Uterus (tissue), 4 donors: Measurements from ENCODE around the gene RANBP1. TPM values are rescaled to one million over a fixed set of nuclear protein-coding genes. Genes with fewer than 3 reads are reported as not detected.

Experiments used
- DNase-seq, 2 donors: peaks; one replicate each; pipeline ENCODE4 v3.0.0-alpha.2; 2019 to 2020
- H3K27ac ChIP-seq, 2 donors: fragments of 200-600 bp; sonication (generic); 1 replicate in 1 of 2; 2 replicates in 1 of 2; pipeline ENCODE4 v1.5.1; 2016 to 2018
- H3K27me3 ChIP-seq, 2 donors: fragments of 200-600 bp; sonication (generic); one replicate each; pipeline ENCODE4 v1.5.1; 2018 to 2019; ENCODE audit warnings: control low read depth in 1 of 2
- H3K36me3 ChIP-seq, 2 donors: fragments of 200-600 bp; sonication (generic); one replicate each; pipeline ENCODE4 v1.5.1; 2019; ENCODE audit warnings: control low read depth in 1 of 2
- H3K4me1 ChIP-seq, 2 donors: fragments of 200-600 bp; sonication (generic); one replicate each; pipeline ENCODE4 v1.5.1; 2018 to 2019; ENCODE audit warnings: control low read depth in 1 of 2
- H3K4me3 ChIP-seq, 2 donors: fragments of 200-600 bp; sonication (generic); 1 replicate in 1 of 2; 2 replicates in 1 of 2; pipeline ENCODE4 v1.5.1; 2018 to 2019; ENCODE audit warnings: mild to moderate bottlenecking in 1 of 2
- H3K9me3 ChIP-seq, 2 donors: fragments of 200-600 bp; sonication (generic); one replicate each; pipeline ENCODE4 v1.5.1; 2019; ENCODE audit warnings: control low read depth in 1 of 2
- POLR2A ChIP-seq, 2 donors: fragments of 450-650 bp; IDR thresholded peaks; one replicate each; pipeline ENCODE4 v1.6.1; 2016; ENCODE audit warnings: antibody characterized with exemption in 2 of 2, mild to moderate bottlenecking in 1 of 2, moderate library complexity in 1 of 2
- intact Hi-C: fragments of 100-400 bp; cut with DNase I; formaldehyde crosslinking; loops from one replicate; pipeline ENCODE4 v1.15.1; 2023; ENCODE audit warnings: low total_unique reads
- total RNA-seq, 4 donors: library from RNA; depleted of rRNA in 3 of 4; stranded (reverse); fragments of >200 nt in 3 of 4; gene quantifications; one replicate each; pipeline versions ENCODE4 v1.1.0 to v1.2.4, GENCODE V29; 2014 to 2023
- TF ChIP-seq, protein P1 (sequence below), 4 experiments: fragments of 200-600 bp in 2 of 4; fragments of 450-650 bp in 2 of 4; sonication (generic) in 2 of 4; IDR thresholded peaks; one replicate each; pipeline ENCODE4 v1.5.1; 2016 to 2019; ENCODE audit warnings: antibody characterized with exemption in 4 of 4, mild to moderate bottlenecking in 2 of 4, moderate library complexity in 1 of 4
- donor health status: DM: yes; HTN: yes; CAD: no.

The RANBP1 gene
- total RNA-seq, 4 donors from 2014 or later: 57.6 to 233 (median 135) TPM

GRCh38 chr22:20080776-20081654 is 34.9 kb upstream of the RANBP1 start:
- Histone ChIP-seq H3K4me3 (peak overlapping the region; percentile 80 to 87), H3K9me3 (no peaks in the 10 kb centered on the region), H3K27ac (peak overlapping the region; percentile 88 to 89), H3K36me3 (no peaks in the 10 kb centered on the region), H3K27me3 (no peaks in the 10 kb centered on the region), H3K4me1 (peaks cover 0 to 32% of the 10 kb centered on the region in 2 donors)
- TF ChIP-seq, protein P1, sequence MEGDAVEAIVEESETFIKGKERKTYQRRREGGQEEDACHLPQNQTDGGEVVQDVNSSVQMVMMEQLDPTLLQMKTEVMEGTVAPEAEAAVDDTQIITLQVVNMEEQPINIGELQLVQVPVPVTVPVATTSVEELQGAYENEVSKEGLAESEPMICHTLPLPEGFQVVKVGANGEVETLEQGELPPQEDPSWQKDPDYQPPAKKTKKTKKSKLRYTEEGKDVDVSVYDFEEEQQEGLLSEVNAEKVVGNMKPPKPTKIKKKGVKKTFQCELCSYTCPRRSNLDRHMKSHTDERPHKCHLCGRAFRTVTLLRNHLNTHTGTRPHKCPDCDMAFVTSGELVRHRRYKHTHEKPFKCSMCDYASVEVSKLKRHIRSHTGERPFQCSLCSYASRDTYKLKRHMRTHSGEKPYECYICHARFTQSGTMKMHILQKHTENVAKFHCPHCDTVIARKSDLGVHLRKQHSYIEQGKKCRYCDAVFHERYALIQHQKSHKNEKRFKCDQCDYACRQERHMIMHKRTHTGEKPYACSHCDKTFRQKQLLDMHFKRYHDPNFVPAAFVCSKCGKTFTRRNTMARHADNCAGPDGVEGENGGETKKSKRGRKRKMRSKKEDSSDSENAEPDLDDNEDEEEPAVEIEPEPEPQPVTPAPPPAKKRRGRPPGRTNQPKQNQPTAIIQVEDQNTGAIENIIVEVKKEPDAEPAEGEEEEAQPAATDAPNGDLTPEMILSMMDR (IDR thresholded peaks at IDR 0.05): no peak
- no peak for TF ChIP-seq POLR2A (IDR thresholded peaks at IDR 0.05)
- intact Hi-C loops: no loop called here
- no peak for DNase-seq

DNA sequence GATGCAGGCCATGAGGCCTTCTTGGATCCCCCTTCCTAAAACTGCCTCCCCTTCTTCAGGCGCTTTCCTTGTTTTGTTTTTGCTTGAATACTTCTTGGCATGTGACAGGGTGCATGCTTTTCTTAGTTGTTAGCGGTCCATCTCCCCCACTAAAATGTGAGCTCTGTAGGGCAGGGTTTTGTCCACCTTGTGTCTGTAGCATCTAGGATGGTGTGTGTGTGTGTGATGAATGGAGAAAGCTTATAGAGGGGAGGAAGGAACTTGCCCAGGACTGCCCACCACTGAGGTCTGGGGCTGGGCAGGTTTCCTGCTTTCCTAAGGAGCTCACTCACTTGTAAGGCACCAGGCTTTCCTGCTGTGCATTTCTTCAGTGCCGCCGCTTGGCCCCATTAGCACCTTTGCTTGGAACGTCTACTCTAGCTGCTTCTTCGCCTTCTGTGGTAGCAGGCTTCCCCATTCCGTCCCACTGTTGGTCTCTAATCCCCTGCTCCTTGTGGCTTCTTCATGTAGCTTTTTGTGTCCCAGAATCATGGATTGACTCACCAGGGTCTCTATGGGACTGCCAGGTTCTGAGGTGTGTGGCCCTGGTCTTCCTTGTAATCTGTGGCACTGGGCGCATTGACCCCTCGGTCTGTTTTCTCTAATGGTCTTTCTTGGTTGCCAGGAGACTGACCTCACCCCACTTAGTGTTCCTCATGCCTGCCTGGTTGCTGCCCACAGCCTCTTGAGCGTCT is 32.6 kb upstream of the RANBP1 start:
- no peaks in the 10 kb centered on the region for H3K36me3 ChIP-seq
- no peak for DNase-seq
- H3K9me3 ChIP-seq: no peaks in the 10 kb centered on the region
- no peak overlapping the region for H3K27ac ChIP-seq
- intact Hi-C loops: no loop called here
- TF ChIP-seq, protein P1 (IDR thresholded peaks at IDR 0.05): no peak
- no peak for TF ChIP-seq POLR2A (IDR thresholded peaks at IDR 0.05)
- no peaks in the 10 kb centered on the region for H3K27me3 ChIP-seq
- no peak overlapping the region for H3K4me3 ChIP-seq
- H3K4me1 ChIP-seq: peaks cover 0 to 32% of the 10 kb centered on the region in 2 donors

DNA sequence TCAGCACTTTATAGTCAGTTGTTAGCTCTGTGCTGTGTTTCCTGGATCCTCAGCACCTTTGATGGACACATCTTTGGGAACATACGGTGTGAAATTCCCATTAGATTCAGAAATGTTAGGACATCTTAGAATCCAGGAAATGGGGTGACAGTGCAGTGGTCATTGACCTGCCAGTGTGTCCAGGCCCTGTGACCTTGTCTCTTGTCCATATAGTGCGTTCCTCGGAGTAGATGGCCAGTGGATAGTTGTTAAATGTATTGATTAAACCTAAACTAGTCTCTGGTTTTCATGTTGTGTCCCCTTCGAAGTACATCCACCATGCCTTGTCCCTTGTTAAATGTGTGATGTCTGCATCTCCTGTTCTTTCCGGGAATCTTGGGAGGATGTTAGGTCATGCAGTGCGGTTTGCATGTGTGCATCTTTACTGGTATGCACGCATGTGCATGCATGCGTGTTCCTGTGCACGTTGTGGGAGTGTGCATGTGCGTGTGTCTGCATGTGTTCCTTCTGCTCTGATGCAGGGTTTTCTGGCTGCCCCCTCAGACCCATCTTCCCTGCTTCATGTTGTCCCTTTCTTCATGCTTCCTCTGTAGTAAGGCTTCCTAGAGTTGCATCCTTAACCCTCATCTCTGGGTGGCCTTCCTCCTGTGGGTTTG is 31.9 kb upstream of the RANBP1 start:
- TF ChIP-seq, protein P1 (IDR thresholded peaks at IDR 0.05): no peak
- no peak for TF ChIP-seq POLR2A (IDR thresholded peaks at IDR 0.05)
- no peaks in the 10 kb centered on the region for H3K27me3 ChIP-seq
- no peak overlapping the region for H3K27ac ChIP-seq
- no peak for DNase-seq
- intact Hi-C loops: no loop called here
- H3K4me3 ChIP-seq: no peak overlapping the region
- no peaks in the 10 kb centered on the region for H3K9me3 ChIP-seq
- no peaks in the 10 kb centered on the region for H3K36me3 ChIP-seq
- peaks cover 0 to 32% of the 10 kb centered on the region in 2 donors for H3K4me1 ChIP-seq

- Histone ChIP-seq H3K4me3 (no peak overlapping the region), H3K36me3 (no peaks in the 10 kb centered on the region), H3K9me3 (no peaks in the 10 kb centered on the region), H3K27me3 (no peaks in the 10 kb centered on the region), H3K4me1 (peaks cover 0 to 32% of the 10 kb centered on the region in 2 donors), H3K27ac (no peak overlapping the region)
- DNase-seq: no peak
- intact Hi-C loops: no loop called here
- TF ChIP-seq POLR2A (IDR thresholded peaks at IDR 0.05): no peak
- TF ChIP-seq, protein P1 (IDR thresholded peaks at IDR 0.05): no peak
These were observed 31.1 kb upstream of the RANBP1 start for GRCh38 chr22:20084547-20085413.
